Karpas-422 (cell line): ENCODE measurements around the gene CERT1. TPM values are rescaled to one million over a fixed set of nuclear protein-coding genes. Genes with fewer than 3 reads are reported as not detected.

ENCODE experiments used
- DNase-seq: peaks from one replicate; pipeline ENCODE4 v3.0.0-alpha.2; 2015
- H2AFZ ChIP-seq: fragments of 200-600 bp; sonication (generic); 2 replicates; pipeline ENCODE4 v1.6.1; 2014; ENCODE audit warnings: antibody characterized with exemption, low read length, mixed read lengths
- H3K27ac ChIP-seq: fragments of 200-600 bp; sonication (generic); 2 replicates; pipeline ENCODE4 v1.5.1; 2014; ENCODE audit warnings: mild to moderate bottlenecking, low read length, moderate library complexity
- H3K27me3 ChIP-seq: fragments of 200-600 bp; sonication (generic); 2 replicates; pipeline ENCODE4 v1.6.1; 2014; ENCODE audit warnings: low read length, mixed read lengths
- H3K36me3 ChIP-seq: fragments of 200-600 bp; sonication (generic); 2 replicates; pipeline ENCODE4 v1.6.1; 2014; ENCODE audit warnings: low read length, mixed read lengths; ENCODE audit not compliant: insufficient read depth
- H3K4me1 ChIP-seq: fragments of 200-600 bp; sonication (generic); 2 replicates; pipeline ENCODE4 v1.6.1; 2014; ENCODE audit warnings: mild to moderate bottlenecking, low read length, mixed read lengths
- H3K4me2 ChIP-seq: fragments of 200-600 bp; sonication (generic); 2 replicates; pipeline ENCODE4 v1.6.1; 2014; ENCODE audit warnings: low read length, low read depth, mild to moderate bottlenecking; ENCODE audit not compliant: poor library complexity, severe bottlenecking
- H3K4me3 ChIP-seq: fragments of 200-600 bp; sonication (generic); 2 replicates; pipeline ENCODE4 v1.5.1; 2014; ENCODE audit warnings: mild to moderate bottlenecking, antibody characterized with exemption, low read length, mixed read lengths
- H3K79me2 ChIP-seq: fragments of 200-600 bp; sonication (generic); 2 replicates; pipeline ENCODE4 v1.6.1; 2014; ENCODE audit warnings: mild to moderate bottlenecking, low read length, mixed read lengths
- H3K9ac ChIP-seq: fragments of 200-600 bp; sonication (generic); 2 replicates; pipeline ENCODE4 v1.6.0; 2014; ENCODE audit warnings: low read length
- H3K9me2 ChIP-seq: fragments of 200-600 bp; sonication (generic), shearing (Covaris generic); replicated peaks from 2 replicates; pipeline ENCODE4 v1.6.0; 2014; ENCODE audit warnings: mild to moderate bottlenecking, low read length, moderate library complexity; ENCODE audit not compliant: insufficient read depth
- H3K9me3 ChIP-seq: fragments of 300-700, 200-600 bp; sonication (generic); 2 replicates; pipeline ENCODE4 v1.6.1; 2014; ENCODE audit warnings: low read length, mixed read lengths
- H4K20me1 ChIP-seq: fragments of 200-600 bp; sonication (generic); 2 replicates; pipeline ENCODE4 v1.6.1; 2014; ENCODE audit warnings: mild to moderate bottlenecking, antibody characterized with exemption, low read length, low read depth; ENCODE audit not compliant: insufficient read depth
- total RNA-seq: library from RNA; depleted of rRNA; stranded (reverse); fragments of >200 nt; shearing (Covaris generic); gene quantifications from 2 replicates; pipeline ENCODE4 v1.2.3, GENCODE V29; 2014; ENCODE audit warnings: low replicate concordance

The CERT1 gene
- total RNA-seq, 1 experiment from 2014 or later, result 49.8 TPM

GRCh38 chr5:75351139-75351926 is 160.1 kb downstream of the CERT1 start:
- H3K9me3 ChIP-seq, result no peaks in the 10 kb centered on the region
- H3K27me3 ChIP-seq, result no peaks in the 10 kb centered on the region
- H3K4me1 ChIP-seq, result no peaks in the 10 kb centered on the region
- H4K20me1 ChIP-seq, result no peaks in the 10 kb centered on the region; the same call in 1 of the 2 replicates
- no peak for DNase-seq
- no peak overlapping the region for H3K4me2 ChIP-seq
- H2AFZ ChIP-seq, result no peak overlapping the region
- peaks cover 50% of the 10 kb centered on the region for H3K79me2 ChIP-seq
- peaks cover 84% of the 10 kb centered on the region for H3K36me3 ChIP-seq
- H3K27ac ChIP-seq, result no peak overlapping the region
- H3K9ac ChIP-seq, result no peak overlapping the region
- no peak overlapping the region for H3K4me3 ChIP-seq
- H3K9me2 ChIP-seq, result no peaks in the 10 kb centered on the region

GRCh38 chr5:75349663-75350062 is 161.8 kb downstream of the CERT1 start:
- no peak for DNase-seq
- peaks cover 86% of the 10 kb centered on the region for H3K36me3 ChIP-seq

GRCh38 chr5:75348241-75348640 is 163.2 kb downstream of the CERT1 start:
- Histone ChIP-seq H3K36me3 (peaks cover 87% of the 10 kb centered on the region), H3K27ac (no peak overlapping the region), H3K9ac (no peak overlapping the region), H3K4me2 (no peak overlapping the region), H3K9me3 (no peaks in the 10 kb centered on the region), H3K27me3 (no peaks in the 10 kb centered on the region), H4K20me1 (peaks cover 4% of the 10 kb centered on the region; the same call in 1 of the 2 replicates), H3K4me3 (no peak overlapping the region), H3K9me2 (no peaks in the 10 kb centered on the region), H3K79me2 (peaks cover 72% of the 10 kb centered on the region), H2AFZ (no peak overlapping the region), H3K4me1 (no peaks in the 10 kb centered on the region)
- no peak for DNase-seq

More at GRCh38 chr5:75349663-75350062, 161.8 kb downstream of the CERT1 start:
- no peaks in the 10 kb centered on the region for H3K4me1 ChIP-seq
- H3K9me2 ChIP-seq, result no peaks in the 10 kb centered on the region
- H3K9me3 ChIP-seq, result no peaks in the 10 kb centered on the region
- H3K27me3 ChIP-seq, result no peaks in the 10 kb centered on the region
- no peaks in the 10 kb centered on the region; the same call in 1 of the 2 replicates for H4K20me1 ChIP-seq
- no peak overlapping the region for H3K4me3 ChIP-seq
- H3K27ac ChIP-seq, result no peak overlapping the region
- H3K9ac ChIP-seq, result no peak overlapping the region
- H3K4me2 ChIP-seq, result no peak overlapping the region
- peaks cover 60% of the 10 kb centered on the region for H3K79me2 ChIP-seq
- no peak overlapping the region for H2AFZ ChIP-seq

- Histone ChIP-seq H2AFZ (no peak overlapping the region), H3K4me3 (no peak overlapping the region), H3K4me1 (peaks cover 30% of the 10 kb centered on the region), H3K4me2 (no peak overlapping the region), H3K27me3 (no peaks in the 10 kb centered on the region), H3K9ac (no peak overlapping the region), H3K36me3 (peaks cover 83% of the 10 kb centered on the region), H3K79me2 (peaks cover 92% of the 10 kb centered on the region), H3K9me3 (no peaks in the 10 kb centered on the region), H3K27ac (no peak overlapping the region), H4K20me1 (peaks cover 43% of the 10 kb centered on the region), H3K9me2 (no peaks in the 10 kb centered on the region)
- DNase-seq, result no peak
These were observed 168.6 kb downstream of the CERT1 start for GRCh38 chr5:75342836-75343235.

- H3K27ac ChIP-seq, result 0 out of 2 replicates have a peak overlapping the region, but pooled peaks have one; percentile 8
- no peak overlapping the region for H3K4me3 ChIP-seq
- no peak overlapping the region for H3K9ac ChIP-seq
- peaks cover 47% of the 10 kb centered on the region for H4K20me1 ChIP-seq
- H3K4me2 ChIP-seq, result no peak overlapping the region
- no peak for DNase-seq
- no peak overlapping the region for H2AFZ ChIP-seq
- no peaks in the 10 kb centered on the region for H3K9me3 ChIP-seq
- H3K79me2 ChIP-seq, result peaks cover 92% of the 10 kb centered on the region
- H3K27me3 ChIP-seq, result no peaks in the 10 kb centered on the region
- peaks cover 30% of the 10 kb centered on the region for H3K4me1 ChIP-seq
- H3K36me3 ChIP-seq, result peaks cover 74% of the 10 kb centered on the region
- no peaks in the 10 kb centered on the region for H3K9me2 ChIP-seq
These were observed 169.5 kb downstream of the CERT1 start for GRCh38 chr5:75341934-75342333.

GRCh38 chr5:75340714-75341478 is 170.5 kb downstream of the CERT1 start:
- H3K36me3 ChIP-seq, result peaks cover 67% of the 10 kb centered on the region
- no peaks in the 10 kb centered on the region for H3K9me2 ChIP-seq
- H3K9me3 ChIP-seq, result no peaks in the 10 kb centered on the region
- no peak overlapping the region for H3K4me3 ChIP-seq
- no peak overlapping the region for H2AFZ ChIP-seq
- peaks cover 34% of the 10 kb centered on the region for H3K4me1 ChIP-seq
- DNase-seq, result no peak
- H3K9ac ChIP-seq, result no peak overlapping the region
- H3K27me3 ChIP-seq, result no peaks in the 10 kb centered on the region
- 0 out of 2 replicates have a peak overlapping the region, but pooled peaks have one; percentile 8 for H3K27ac ChIP-seq
- peaks cover 47% of the 10 kb centered on the region for H4K20me1 ChIP-seq
- H3K79me2 ChIP-seq, result peaks cover 85% of the 10 kb centered on the region
- peak overlapping the region; percentile 50 for H3K4me2 ChIP-seq

GRCh38 chr5:75338408-75338807 is 173.0 kb downstream of the CERT1 start:
- Histone ChIP-seq H3K27ac (peak overlapping the region; percentile 85), H3K27me3 (no peaks in the 10 kb centered on the region), H3K9ac (peak overlapping the region; percentile 99), H4K20me1 (peaks cover 43% of the 10 kb centered on the region), H3K9me3 (no peaks in the 10 kb centered on the region), H3K4me2 (peak overlapping the region; percentile 87), H3K36me3 (peaks cover 46% of the 10 kb centered on the region), H3K79me2 (peaks cover 63% of the 10 kb centered on the region), H2AFZ (no peak overlapping the region), H3K4me3 (peak overlapping the region; percentile 86), H3K4me1 (peaks cover 36% of the 10 kb centered on the region), H3K9me2 (no peaks in the 10 kb centered on the region)
- no peak for DNase-seq

- no peaks in the 10 kb centered on the region for H3K9me3 ChIP-seq
- H2AFZ ChIP-seq, result no peak overlapping the region
- DNase-seq, result peak; percentile 59
- peaks cover 40% of the 10 kb centered on the region for H3K36me3 ChIP-seq
- H4K20me1 ChIP-seq, result peaks cover 42% of the 10 kb centered on the region
- peak overlapping the region; percentile 87 for H3K4me2 ChIP-seq
- H3K27ac ChIP-seq, result peak overlapping the region; percentile 85
- H3K4me3 ChIP-seq, result peak overlapping the region; percentile 86
- peaks cover 36% of the 10 kb centered on the region for H3K4me1 ChIP-seq
- no peaks in the 10 kb centered on the region for H3K9me2 ChIP-seq
- H3K9ac ChIP-seq, result peak overlapping the region; percentile 99
- H3K79me2 ChIP-seq, result peaks cover 54% of the 10 kb centered on the region
- no peaks in the 10 kb centered on the region for H3K27me3 ChIP-seq
These were observed 173.9 kb downstream of the CERT1 start for GRCh38 chr5:75337366-75338021.
